ENCODE measurements around the gene TYSND1. TPM values are rescaled to one million over a fixed set of nuclear protein-coding genes. Genes with fewer than 3 reads are reported as not detected.
"Not testable (repeated sequence)": the region's sequence is repeated elsewhere in the genome, so short reads cannot be mapped to it uniquely, and the experiment has no call there.

The TYSND1 gene
- total RNA-seq, 4 donors from 2014 or later: 16.7 to 32.4 (median 21.9) TPM

- Histone ChIP-seq H3K36me3 (peaks cover 0 to 50% (median 4%) of the 10 kb centered on the region in 3 donors), H3K27me3 (no peaks in the 10 kb centered on the region)
These were observed 17.7 kb upstream of the TYSND1 start for GRCh38 chr10:70164163-70164562.

GRCh38 chr10:70163448-70163847 lies 16.9 kb upstream of the TYSND1 start:
- H3K36me3 ChIP-seq: peaks cover 0 to 57% (median 4%) of the 10 kb centered on the region in 3 donors
- no peak overlapping the region for H3K27ac ChIP-seq
- H3K9me3 ChIP-seq: no peaks in the 10 kb centered on the region
- no peaks in the 10 kb centered on the region for H3K27me3 ChIP-seq
- no peak for DNase-seq
- intact Hi-C loops (cut with DNase I): no loop called here
- TF ChIP-seq POLR2A (IDR thresholded peaks at IDR 0.05) (no peak), CTCF (IDR thresholded peaks at IDR 0.05) (no peak)
- WGBS, 2 donors: 84 to 90% methylated on average over 4 of the region's 4 CpGs
- no peak overlapping the region for H3K4me3 ChIP-seq
- H3K4me1 ChIP-seq: peaks cover 0 to 79% (median 29%) of the 10 kb centered on the region in 3 donors

More at GRCh38 chr10:70164163-70164562, 17.7 kb upstream of the TYSND1 start:
- 66 to 73% methylated on average over 3 of the region's 3 CpGs for WGBS, 2 donors
- peaks cover 4 to 86% (median 36%) of the 10 kb centered on the region in 3 donors for H3K4me1 ChIP-seq
- DNase-seq: no peak
- TF ChIP-seq CTCF (IDR thresholded peaks at IDR 0.05): no peak
- TF ChIP-seq POLR2A (IDR thresholded peaks at IDR 0.05): no peak
- intact Hi-C loops (cut with DNase I): no loop called here
- no peak overlapping the region for H3K4me3 ChIP-seq
- no peak overlapping the region for H3K27ac ChIP-seq
- no peaks in the 10 kb centered on the region for H3K9me3 ChIP-seq

GRCh38 chr10:70162892-70163201 lies 16.3 kb upstream of the TYSND1 start:
- DNase-seq: no peak
- H3K27ac ChIP-seq: no peak overlapping the region
- 22 to 56% methylated on average over 1 of the region's 1 CpG for WGBS, 2 donors
- TF ChIP-seq POLR2A (IDR thresholded peaks at IDR 0.05) (no peak), CTCF (IDR thresholded peaks at IDR 0.05) (no peak)
- no peaks in the 10 kb centered on the region for H3K9me3 ChIP-seq
- no peak overlapping the region for H3K4me3 ChIP-seq
- peaks cover 0 to 63% (median 6%) of the 10 kb centered on the region in 3 donors for H3K36me3 ChIP-seq
- H3K4me1 ChIP-seq: peaks cover 0 to 73% (median 23%) of the 10 kb centered on the region in 3 donors
- intact Hi-C loops (cut with DNase I): no loop called here
- no peaks in the 10 kb centered on the region for H3K27me3 ChIP-seq

GRCh38 chr10:70162151-70162891 lies 15.8 kb upstream of the TYSND1 start:
- no peaks in the 10 kb centered on the region for H3K9me3 ChIP-seq
- TF ChIP-seq CTCF (IDR thresholded peaks at IDR 0.05) (no peak), POLR2A (IDR thresholded peaks at IDR 0.05) (no peak)
- peaks cover 0 to 68% (median 6%) of the 10 kb centered on the region in 3 donors for H3K36me3 ChIP-seq
- no peaks in the 10 kb centered on the region for H3K27me3 ChIP-seq
- H3K27ac ChIP-seq: no peak overlapping the region
- 88 to 92% methylated on average over 2 of the region's 2 CpGs for WGBS, 2 donors
- no peak for DNase-seq
- intact Hi-C loops (cut with DNase I): no loop called here
- H3K4me3 ChIP-seq: no peak overlapping the region
- peaks cover 0 to 68% (median 19%) of the 10 kb centered on the region in 3 donors for H3K4me1 ChIP-seq

GRCh38 chr10:70160798-70161197 lies 14.3 kb upstream of the TYSND1 start:
- H3K9me3 ChIP-seq: no peaks in the 10 kb centered on the region
- no peak for TF ChIP-seq CTCF (IDR thresholded peaks at IDR 0.05)
- TF ChIP-seq POLR2A (IDR thresholded peaks at IDR 0.05): no peak
- peaks cover 0 to 53% (median 19%) of the 10 kb centered on the region in 3 donors for H3K4me1 ChIP-seq
- H3K27ac ChIP-seq: no peak overlapping the region
- H3K36me3 ChIP-seq: peaks cover 7 to 70% (median 13%) of the 10 kb centered on the region in 3 donors
- H3K27me3 ChIP-seq: no peaks in the 10 kb centered on the region
- no peak overlapping the region for H3K4me3 ChIP-seq
- intact Hi-C loops (cut with DNase I): no loop called here
- WGBS, 2 donors: 34 to 52% methylated on average over 1 of the region's 1 CpG
- no peak for DNase-seq

- DNase-seq; H3K9me3 ChIP-seq; H3K4me3 ChIP-seq; intact Hi-C loops (cut with DNase I); H3K27ac ChIP-seq; H3K27me3 ChIP-seq: not testable (repeated sequence)
- H3K36me3 ChIP-seq: peaks cover 8 to 78% (median 20%) of the 10 kb centered on the region in 3 donors
- peaks cover 0 to 41% (median 19%) of the 10 kb centered on the region in 3 donors for H3K4me1 ChIP-seq
- WGBS, 2 donors: 84 to 85% methylated on average over 3 of the region's 3 CpGs
These were observed 12.9 kb upstream of the TYSND1 start for GRCh38 chr10:70159366-70159765.

All from esophagus squamous epithelium (tissue), 5 donors.